Pancreas (tissue), 10 donors: Measurements from ENCODE around the gene HIC1. TPM values are rescaled to one million over a fixed set of nuclear protein-coding genes. Genes with fewer than 3 reads are reported as not detected.

Experiments
- ATAC-seq, 4 donors: fragments of 200-7000 bp; cut with Tn5 transposase; one replicate each; pipeline versions ENCODE4 v1.8.0 to v1.9.1; 2020; ENCODE audit warnings: mild to moderate bottlenecking in 4 of 4, moderate library complexity in 4 of 4
- DNase-seq, 6 donors: peaks; one replicate each; pipeline ENCODE4 v3.0.0-alpha.2; 2020
- FAIRE-seq: peaks from 2 replicates; lab custom pipeline; 2012; peaks lifted over from hg19 to GRCh38; lab: Jason Lieb, UNC
- H3K27ac ChIP-seq, 4 donors: fragments of 200-600 bp; sonication (generic); 1 replicate in 3 of 4; 2 replicates in 1 of 4; pipeline versions ENCODE4 v1.5.0 to v1.8.0; 2020
- H3K27me3 ChIP-seq, 4 donors: fragments of 200-600 bp; one replicate each; pipeline ENCODE4 v1.8.0; 2021
- H3K36me3 ChIP-seq, 3 donors: fragments of 200-600 bp; sonication (generic) in 1 of 3; one replicate each; pipeline versions ENCODE4 v1.5.0 to v1.8.0; 2020 to 2021
- H3K4me1 ChIP-seq, 3 donors: fragments of 200-600 bp; one replicate each; pipeline ENCODE4 v1.8.0; 2021
- H3K4me3 ChIP-seq, 4 donors: fragments of 200-600 bp; sonication (generic) in 2 of 4; one replicate each; pipeline versions ENCODE4 v1.5.0 to v1.8.0; 2020 to 2021
- H3K9me3 ChIP-seq, 4 donors: fragments of 200-600 bp; one replicate each; pipeline ENCODE4 v1.8.0; 2021
- CTCF ChIP-seq, 4 donors: fragments of 200-600 bp; sonication (generic) in 3 of 4; IDR thresholded peaks; one replicate each; pipeline versions ENCODE4 v1.5.0 to v1.8.0; 2021; ENCODE audit warnings: antibody characterized with exemption in 4 of 4
- WGBS, 2 donors: extraction: QIAGEN DNeasy Blood & Tissue Kit; methylation state at CpG; one replicate each; pipeline ENCODE4 v1.1.7; 2013; 5-methylcytosine and 5-hydroxymethylcytosine counted together
- intact Hi-C, 3 donors: fragments of 100-400 bp; cut with DNase I; formaldehyde crosslinking; loops; one replicate each; pipeline versions ENCODE4 v1.11.1 to v1.14.2; 2022
- polyA plus RNA-seq, 2 donors: library from polyadenylated mRNA; stranded (reverse); fragments of 200-250 nt; gene quantifications; one replicate each; pipeline ENCODE4 v1.2.3, GENCODE V29; 2013
- total RNA-seq, 6 donors: library from RNA; stranded (reverse); fragmentation: NEBNext Ultra II Directional in 4 of 6; extraction: Animal tissue kit (Norgen Biotek cat#: 25700) in 4 of 6; gene quantifications; one replicate each; pipeline versions ENCODE4 v1.2.1 to v1.2.4, GENCODE V29; 2021 to 2023
- donor health status: healthy with polysubstance abuse.
- donor health status: DM: no; HTN: no; CAD: no; lungs with moderate emphysema.
- donor health status: DM: no; HTN: no; CAD: no.
- donor health status: control.
- donor health status: control.
- donor health status: Bipolar disorder and iron deficiency.
- donor health status: DM: yes; HTN: yes; CAD: no.
- donor health status: DM: no; HTN: no; CAD: no.
- donor health status: DM: no; HTN: no; CAD: no.
- donor health status: DM: yes; HTN: yes; CAD: no.

The HIC1 gene
- total and polyA plus RNA-seq, 8 donors: 1.0 to 15.8 (median 3.4) TPM

GRCh38 chr17:2086306-2086705 lies 31.4 kb downstream of the HIC1 start:
- Histone ChIP-seq H3K27ac (no peak overlapping the region), H3K4me1 (peaks cover 0 to 23% (median 3%) of the 10 kb centered on the region in 3 donors)
- WGBS, 2 donors: 74 to 83% methylated on average over 3 of the region's 3 CpGs

GRCh38 chr17:2087597-2088211 lies 32.8 kb downstream of the HIC1 start:
- no peaks in the 10 kb centered on the region for H3K9me3 ChIP-seq
- H3K4me1 ChIP-seq: peaks cover 0 to 23% (median 3%) of the 10 kb centered on the region in 3 donors
- no peaks in the 10 kb centered on the region for H3K36me3 ChIP-seq
- 81% methylated on average over 10 of the region's 10 CpGs for WGBS, 2 donors
- peak overlapping the region in 1 of 4 donors; percentile 45 for H3K27ac ChIP-seq
- no peaks in the 10 kb centered on the region for H3K27me3 ChIP-seq
- no peak for TF ChIP-seq CTCF (IDR thresholded peaks at IDR 0.05)
- FAIRE-seq (no peak), DNase-seq (no peak), ATAC-seq (peak in 2 of 4 donors; percentile 10 to 20)
- intact Hi-C loops: no loop called here
- no peak overlapping the region for H3K4me3 ChIP-seq

More at GRCh38 chr17:2086306-2086705, 31.4 kb downstream of the HIC1 start:
- no peak for DNase-seq
- intact Hi-C loops: no loop called here
- Histone ChIP-seq H3K9me3 (no peaks in the 10 kb centered on the region), H3K36me3 (peaks cover 0 to 6% (median 0%) of the 10 kb centered on the region in 3 donors), H3K4me3 (no peak overlapping the region), H3K27me3 (no peaks in the 10 kb centered on the region)
- TF ChIP-seq CTCF (IDR thresholded peaks at IDR 0.05): no peak
- FAIRE-seq: no peak
- ATAC-seq: no peak

- H3K4me3 ChIP-seq: peak overlapping the region in 1 of 4 donors; percentile 20
- FAIRE-seq: no peak
- intact Hi-C loops: no loop called here
Measured at GRCh38 chr17:2089021-2089422, 34.1 kb downstream of the HIC1 start.

GRCh38 chr17:2090210-2090641 lies 35.3 kb downstream of the HIC1 start:
- no peak for TF ChIP-seq CTCF (IDR thresholded peaks at IDR 0.05)
- DNase-seq (no peak), ATAC-seq (no peak), FAIRE-seq (no peak)
- Histone ChIP-seq H3K4me1 (peaks cover 5 to 28% (median 6%) of the 10 kb centered on the region in 3 donors), H3K9me3 (no peaks in the 10 kb centered on the region), H3K27me3 (no peaks in the 10 kb centered on the region), H3K36me3 (no peaks in the 10 kb centered on the region), H3K27ac (peak overlapping the region in 1 of 4 donors; percentile 42), H3K4me3 (no peak overlapping the region)
- intact Hi-C loops: no loop called here
- 79 to 84% methylated on average over 9 of the region's 9 CpGs for WGBS, 2 donors

More at GRCh38 chr17:2089021-2089422, 34.1 kb downstream of the HIC1 start:
- DNase-seq: no peak
- H3K27me3 ChIP-seq: no peaks in the 10 kb centered on the region
- 80 to 83% methylated on average over 8 of the region's 8 CpGs for WGBS, 2 donors
- no peaks in the 10 kb centered on the region for H3K36me3 ChIP-seq
- no peaks in the 10 kb centered on the region for H3K9me3 ChIP-seq
- H3K27ac ChIP-seq: peak overlapping the region in 2 of 4 donors; percentile 42 to 45
- H3K4me1 ChIP-seq: peaks cover under 1 to 26% (median 6%) of the 10 kb centered on the region in 3 donors
- no peak for TF ChIP-seq CTCF (IDR thresholded peaks at IDR 0.05)
- no peak for ATAC-seq
